Trophoblast cell (in vitro differentiated cells and primary cell): ENCODE results near the gene DYRK3.

Source experiments
- DNase-seq, 2 donors: peaks; one replicate each; pipeline ENCODE4 v3.0.0-alpha.2; 2016
- H2AFZ ChIP-seq: 2 replicates; pipeline ENCODE4 v1.6.1; 2013; ENCODE audit warnings: low read length, moderate library complexity, mild to moderate bottlenecking; ENCODE audit not compliant: insufficient read depth, poor library complexity
- H2AK5ac ChIP-seq: 2 replicates; pipeline ENCODE4 v1.6.1; 2013; ENCODE audit warnings: mild to moderate bottlenecking, low read length
- H2BK120ac ChIP-seq: 2 replicates; pipeline ENCODE4 v1.6.1; 2013; ENCODE audit warnings: low read length, mild to moderate bottlenecking, moderate library complexity; ENCODE audit not compliant: insufficient read depth, poor library complexity
- H2BK12ac ChIP-seq: 2 replicates; pipeline ENCODE4 v1.6.1; 2013; ENCODE audit warnings: mild to moderate bottlenecking, low read length, moderate library complexity
- H2BK5ac ChIP-seq: 2 replicates; pipeline ENCODE4 v1.6.1; 2013; ENCODE audit warnings: low read length, low read depth, moderate library complexity, mild to moderate bottlenecking; ENCODE audit not compliant: poor library complexity
- H3K14ac ChIP-seq: 2 replicates; pipeline ENCODE4 v1.6.1; 2013; ENCODE audit warnings: mild to moderate bottlenecking, low read length
- H3K18ac ChIP-seq: 2 replicates; pipeline ENCODE4 v1.6.1; 2013; ENCODE audit warnings: mild to moderate bottlenecking, low read length
- H3K23ac ChIP-seq: 2 replicates; pipeline ENCODE4 v1.6.1; 2013; ENCODE audit warnings: low read length
- H3K27ac ChIP-seq: 2 replicates; pipeline ENCODE4 v1.5.1; 2013; ENCODE audit warnings: low read depth, mild to moderate bottlenecking, inconsistent platforms, low read length, moderate library complexity
- H3K27me3 ChIP-seq: 2 replicates; pipeline ENCODE4 v1.6.1; 2013; ENCODE audit warnings: inconsistent platforms, mild to moderate bottlenecking, low read length, moderate library complexity; ENCODE audit not compliant: insufficient read depth
- H3K36me3 ChIP-seq, 2 experiments: 1 replicate in 1 of 2; 2 replicates in 1 of 2; pipeline ENCODE4 v1.6.1; 2013; ENCODE audit warnings: low read length in 2 of 2, mild to moderate bottlenecking in 2 of 2, moderate library complexity in 1 of 2; ENCODE audit not compliant: insufficient read depth in 2 of 2, control insufficient read depth in 1 of 2
- H3K4ac ChIP-seq: 2 replicates; pipeline ENCODE4 v1.6.1; 2013; ENCODE audit warnings: low read depth, mild to moderate bottlenecking, low read length, moderate library complexity
- H3K4me1 ChIP-seq, 2 experiments: 1 replicate in 1 of 2; 2 replicates in 1 of 2; pipeline ENCODE4 v1.6.1; 2013; ENCODE audit warnings: low read length in 2 of 2, mild to moderate bottlenecking in 2 of 2, moderate library complexity in 1 of 2; ENCODE audit not compliant: insufficient read depth in 2 of 2, control insufficient read depth in 1 of 2
- H3K4me2 ChIP-seq: 2 replicates; pipeline ENCODE4 v1.6.1; 2013; ENCODE audit warnings: inconsistent platforms, mild to moderate bottlenecking, low read length, moderate library complexity
- H3K4me3 ChIP-seq: 2 replicates; pipeline ENCODE4 v1.5.1; 2013; ENCODE audit warnings: mild to moderate bottlenecking, low read depth, low read length, inconsistent platforms
- H3K79me1 ChIP-seq: one replicate; pipeline ENCODE4 v1.6.1; 2013; ENCODE audit warnings: low read length
- H3K79me2 ChIP-seq: 2 replicates; pipeline ENCODE4 v1.6.1; 2013; ENCODE audit warnings: low read length, mild to moderate bottlenecking; ENCODE audit not compliant: control insufficient read depth, insufficient read depth, poor library complexity
- H3K9ac ChIP-seq: 2 replicates; pipeline ENCODE4 v1.6.1; 2013; ENCODE audit warnings: mild to moderate bottlenecking, low read length
- H3K9me3 ChIP-seq: 2 replicates; pipeline ENCODE4 v1.6.1; 2013; ENCODE audit warnings: low read depth, mild to moderate bottlenecking, control low read depth, inconsistent platforms, low read length; ENCODE audit not compliant: insufficient read depth
- H4K12ac ChIP-seq: 2 replicates; pipeline ENCODE4 v1.6.1; 2013; ENCODE audit warnings: low read depth, mild to moderate bottlenecking, low read length, moderate library complexity
- H4K8ac ChIP-seq: 2 replicates; pipeline ENCODE4 v1.6.1; 2013; ENCODE audit warnings: low read depth, mild to moderate bottlenecking, low read length, moderate library complexity
- H4K91ac ChIP-seq: one replicate; pipeline ENCODE4 v1.6.1; 2013; ENCODE audit warnings: low read depth, mild to moderate bottlenecking, low read length, moderate library complexity
- WGBS: extraction: QIAGEN DNeasy Blood & Tissue Kit; methylation state at CpG from one replicate; pipeline ENCODE4 v1.1.7; 2013; ENCODE audit warnings: missing lambda C conversion rate; ENCODE audit not compliant: insufficient read length, insufficient coverage; ENCODE audit errors: extremely low coverage; 5-methylcytosine and 5-hydroxymethylcytosine counted together

Gene DYRK3

GRCh38 chr1:206695733-206696132 is 60.4 kb downstream of the DYRK3 start:
- H4K12ac ChIP-seq = no peak overlapping the region
- no peaks in the 10 kb centered on the region for H3K27me3 ChIP-seq
- H3K9ac ChIP-seq = no peak overlapping the region
- no peak overlapping the region for H2BK5ac ChIP-seq
- H3K4me2 ChIP-seq = no peak overlapping the region
- no peak overlapping the region for H2BK120ac ChIP-seq
- no peaks in the 10 kb centered on the region for H3K79me1 ChIP-seq
- no peak overlapping the region for H4K8ac ChIP-seq
- no peak overlapping the region for H2AK5ac ChIP-seq
- H3K4me3 ChIP-seq = no peak overlapping the region
- DNase-seq = no peak
- peaks cover 28 to 35% of the 10 kb centered on the region in 2 experiments for H3K4me1 ChIP-seq
- peaks cover 9% of the 10 kb centered on the region for H3K79me2 ChIP-seq
- H3K9me3 ChIP-seq = no peaks in the 10 kb centered on the region
- H4K91ac ChIP-seq = no peak overlapping the region
- H2AFZ ChIP-seq = no peak overlapping the region
- H3K27ac ChIP-seq = no peak overlapping the region
- no peak overlapping the region for H3K4ac ChIP-seq
- peaks cover 1 to 4% of the 10 kb centered on the region in 2 experiments for H3K36me3 ChIP-seq
- H3K18ac ChIP-seq = no peak overlapping the region
- H2BK12ac ChIP-seq = no peak overlapping the region
- WGBS = no CpG with 5 or more reads among the region's 9 CpGs
- no peak overlapping the region for H3K14ac ChIP-seq
- H3K23ac ChIP-seq = no peak overlapping the region

DNA sequence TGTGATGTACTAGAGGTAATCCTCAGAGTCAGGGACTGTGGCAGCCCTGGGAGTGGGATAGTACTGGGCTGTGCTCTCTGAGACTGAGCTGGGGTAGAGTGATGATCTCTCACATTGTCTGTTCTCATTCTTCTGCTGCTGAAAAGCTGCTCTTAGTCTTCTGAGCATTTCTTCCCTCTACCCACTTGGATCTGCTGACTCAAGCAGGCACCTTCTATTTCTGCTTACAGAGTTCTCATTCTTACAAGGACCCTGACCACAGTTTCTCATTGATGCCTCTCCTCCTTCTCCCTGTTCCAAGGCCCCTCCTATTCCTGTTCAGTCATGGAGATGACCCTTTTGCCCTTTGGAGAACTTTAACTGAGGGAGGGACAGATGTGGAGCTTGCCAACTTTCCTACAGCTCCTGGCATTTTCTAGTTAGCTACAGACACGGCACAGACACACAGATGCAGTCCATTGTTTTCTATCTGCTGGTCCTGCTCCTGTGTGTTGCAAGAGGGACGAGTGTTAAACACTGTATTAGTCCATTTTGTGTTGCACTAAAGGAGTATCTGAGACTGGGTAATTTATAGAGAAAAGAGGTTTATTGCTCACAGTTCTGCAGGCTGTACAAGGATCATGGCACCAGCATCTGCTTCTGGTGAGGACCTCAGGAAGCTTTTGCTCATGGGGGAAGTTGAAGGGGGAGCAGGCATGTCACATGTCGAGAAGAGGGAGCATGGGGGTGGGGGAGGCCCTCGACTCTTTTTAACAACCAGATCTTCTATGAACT is 61.7 kb downstream of the DYRK3 start:
- no peak for DNase-seq
- Histone ChIP-seq H3K27me3 (no peaks in the 10 kb centered on the region), H3K23ac (no peak overlapping the region), H3K18ac (no peak overlapping the region), H3K4me1 (peaks cover 28 to 32% of the 10 kb centered on the region in 2 experiments), H3K9me3 (no peaks in the 10 kb centered on the region), H3K14ac (no peak overlapping the region), H3K4me2 (no peak overlapping the region), H2AK5ac (no peak overlapping the region), H2AFZ (no peak overlapping the region), H4K12ac (no peak overlapping the region), H3K79me1 (no peaks in the 10 kb centered on the region), H4K91ac (no peak overlapping the region), H3K79me2 (peaks cover 5% of the 10 kb centered on the region), H3K4me3 (no peak overlapping the region), H2BK5ac (no peak overlapping the region), H3K9ac (no peak overlapping the region), H4K8ac (no peak overlapping the region), H3K36me3 (peaks cover 1 to 4% of the 10 kb centered on the region in 2 experiments), H3K27ac (no peak overlapping the region), H3K4ac (peak overlapping the region; percentile 12), H2BK12ac (no peak overlapping the region), H2BK120ac (no peak overlapping the region)
- no CpG with 5 or more reads among the region's 4 CpGs for WGBS

- H2BK120ac ChIP-seq = no peak overlapping the region
- H3K4ac ChIP-seq = peak overlapping the region; percentile 15
- no peaks in the 10 kb centered on the region for H3K79me1 ChIP-seq
- H4K8ac ChIP-seq = no peak overlapping the region
- no peak overlapping the region for H3K4me3 ChIP-seq
- H3K4me2 ChIP-seq = no peak overlapping the region
- H3K9ac ChIP-seq = no peak overlapping the region
- no peak overlapping the region for H4K91ac ChIP-seq
- H3K14ac ChIP-seq = no peak overlapping the region
- H3K9me3 ChIP-seq = no peaks in the 10 kb centered on the region
- H3K18ac ChIP-seq = no peak overlapping the region
- H3K4me1 ChIP-seq = peaks cover 19 to 26% of the 10 kb centered on the region in 2 experiments
- no peak overlapping the region for H4K12ac ChIP-seq
- no peak overlapping the region for H2AFZ ChIP-seq
- no peak for DNase-seq
- no peak overlapping the region for H2AK5ac ChIP-seq
- no peaks in the 10 kb centered on the region for H3K79me2 ChIP-seq
- peaks cover 1 to 4% of the 10 kb centered on the region in 2 experiments for H3K36me3 ChIP-seq
- H3K27me3 ChIP-seq = no peaks in the 10 kb centered on the region
- no peak overlapping the region for H2BK12ac ChIP-seq
- H3K23ac ChIP-seq = no peak overlapping the region
- no peak overlapping the region for H3K27ac ChIP-seq
- no peak overlapping the region for H2BK5ac ChIP-seq
- no CpG with 5 or more reads among the region's 2 CpGs for WGBS
Observed at GRCh38 chr1:206698011-206698410, 62.7 kb downstream of the DYRK3 start.
